Left ventricle myocardium inferior (tissue), 1 donor: ENCODE data around the gene XRN2. TPM values are rescaled to one million over a fixed set of nuclear protein-coding genes. Genes with fewer than 3 reads are reported as not detected.
A peak's percentile ranks its signal among the peaks of the same experiment; 100 is the strongest.

ENCODE experiments used
- DNase-seq: peaks from one replicate; pipeline ENCODE4 v3.0.0-alpha.2; 2020
- H3K27ac ChIP-seq: fragments of 200-600 bp; replicated peaks from 2 replicates; pipeline ENCODE4 v1.8.0; 2021
- H3K27me3 ChIP-seq: fragments of 200-600 bp; 2 replicates; pipeline ENCODE4 v1.8.0; 2021; ENCODE audit warnings: low read depth
- H3K36me3 ChIP-seq: fragments of 200-600 bp; 2 replicates; pipeline ENCODE4 v1.8.0; 2021
- H3K4me1 ChIP-seq: fragments of 200-600 bp; 2 replicates; pipeline ENCODE4 v1.8.0; 2021
- H3K4me3 ChIP-seq: fragments of 200-600 bp; 2 replicates; pipeline ENCODE4 v1.8.0; 2021; ENCODE audit warnings: mild to moderate bottlenecking, moderate library complexity
- H3K9me3 ChIP-seq: fragments of 200-600 bp; replicated peaks from 2 replicates; pipeline ENCODE4 v1.8.0; 2021
- CTCF ChIP-seq: fragments of 200-600 bp; IDR thresholded peaks from 2 replicates; pipeline ENCODE4 v1.8.0; 2021; ENCODE audit warnings: antibody characterized with exemption, mild to moderate bottlenecking, borderline replicate concordance
- intact Hi-C: fragments of 100-400 bp; cut with micrococcal nuclease; formaldehyde crosslinking; loops from one replicate; pipeline ENCODE4 v1.11.0; 2022
- total RNA-seq: library from RNA; stranded (reverse); fragmentation: NEBNext Ultra II Directional; extraction: Animal tissue kit (Norgen Biotek cat#: 25700); gene quantifications from one replicate; pipeline ENCODE4 v1.2.1, GENCODE V29; 2021
- donor health status: DM: no; HTN: yes; CAD: no; lungs with severe emphysema.

XRN2 gene
- total RNA-seq, 1 donor from 2014 or later, result 33.7 TPM

GRCh38 chr20:21393166-21393565 is 90.0 kb downstream of the XRN2 start:
- no peak overlapping the region for H3K27ac ChIP-seq
- intact Hi-C loops, result no loop called here
- H3K27me3 ChIP-seq, result peaks cover 79% of the 10 kb centered on the region
- no peak overlapping the region for H3K4me3 ChIP-seq
- no peaks in the 10 kb centered on the region for H3K9me3 ChIP-seq
- no peak for TF ChIP-seq CTCF
- peaks cover 27% of the 10 kb centered on the region for H3K36me3 ChIP-seq
- peaks cover 20% of the 10 kb centered on the region for H3K4me1 ChIP-seq
- DNase-seq, result no peak

- H3K36me3 ChIP-seq, result peaks cover 20% of the 10 kb centered on the region
- no peak for DNase-seq
- H3K4me3 ChIP-seq, result no peak overlapping the region
- peaks cover 20% of the 10 kb centered on the region for H3K4me1 ChIP-seq
- no peak for TF ChIP-seq CTCF
- H3K27me3 ChIP-seq, result peaks cover 87% of the 10 kb centered on the region
- H3K9me3 ChIP-seq, result no peaks in the 10 kb centered on the region
- intact Hi-C loops, result no loop called here
- H3K27ac ChIP-seq, result no peak overlapping the region
These were observed 90.8 kb downstream of the XRN2 start for GRCh38 chr20:21393816-21394519.

- DNase-seq, result no peak
- Histone ChIP-seq H3K4me3 (no peak overlapping the region), H3K4me1 (peaks cover 20% of the 10 kb centered on the region), H3K36me3 (peaks cover 14% of the 10 kb centered on the region), H3K27me3 (peaks cover 93% of the 10 kb centered on the region), H3K9me3 (no peaks in the 10 kb centered on the region), H3K27ac (no peak overlapping the region)
- intact Hi-C loops, result no loop called here
- TF ChIP-seq CTCF, result no peak
These were observed 91.4 kb downstream of the XRN2 start for GRCh38 chr20:21394551-21394950.

GRCh38 chr20:21395051-21395665 is 92.0 kb downstream of the XRN2 start:
- no peak for TF ChIP-seq CTCF
- H3K9me3 ChIP-seq, result no peaks in the 10 kb centered on the region
- no peak overlapping the region for H3K27ac ChIP-seq
- H3K4me3 ChIP-seq, result no peak overlapping the region
- intact Hi-C loops, result no loop called here
- DNase-seq, result no peak
- peaks cover 8% of the 10 kb centered on the region for H3K36me3 ChIP-seq
- H3K27me3 ChIP-seq, result peaks cover 99% of the 10 kb centered on the region
- peaks cover 20% of the 10 kb centered on the region for H3K4me1 ChIP-seq

GRCh38 chr20:21395666-21396598 is 92.8 kb downstream of the XRN2 start:
- no peak for TF ChIP-seq CTCF
- Histone ChIP-seq H3K9me3 (no peaks in the 10 kb centered on the region), H3K27me3 (peaks cover 100% of the 10 kb centered on the region), H3K27ac (no peak overlapping the region), H3K36me3 (peaks cover under 1% of the 10 kb centered on the region), H3K4me3 (peak overlapping the region; percentile 45), H3K4me1 (peaks cover 20% of the 10 kb centered on the region)
- intact Hi-C loops, result no loop called here
- no peak for DNase-seq
